NCI-H2171 (cell line): Measurements from ENCODE around the gene HENMT1.
A peak's percentile ranks its signal among the peaks of the same experiment; 100 is the strongest.

Experiments
- DNase-seq: peaks from one replicate; lab custom pipeline; 2025; lab: John Stamatoyannopoulos, UW

Gene HENMT1

DNA sequence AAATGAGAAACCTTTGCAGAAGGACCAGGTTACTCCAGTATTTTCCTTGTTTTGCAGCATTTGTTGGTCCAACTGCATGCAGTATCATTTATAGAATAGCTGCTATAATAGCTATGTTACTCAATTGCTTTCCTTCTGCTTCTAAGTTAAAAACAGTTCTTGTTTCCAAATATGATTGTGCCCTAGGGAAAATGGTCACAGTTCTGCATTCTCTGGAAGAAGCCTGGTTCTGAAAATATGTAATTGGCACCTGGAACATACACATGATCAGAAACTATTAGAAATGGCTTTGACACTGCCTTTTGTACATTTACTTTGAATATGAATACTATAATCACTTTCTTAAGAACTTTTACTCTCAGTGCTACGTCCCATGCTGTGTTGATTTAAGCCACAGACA is 33.6 kb downstream of the HENMT1 start:
- DNase-seq: no peak

DNA sequence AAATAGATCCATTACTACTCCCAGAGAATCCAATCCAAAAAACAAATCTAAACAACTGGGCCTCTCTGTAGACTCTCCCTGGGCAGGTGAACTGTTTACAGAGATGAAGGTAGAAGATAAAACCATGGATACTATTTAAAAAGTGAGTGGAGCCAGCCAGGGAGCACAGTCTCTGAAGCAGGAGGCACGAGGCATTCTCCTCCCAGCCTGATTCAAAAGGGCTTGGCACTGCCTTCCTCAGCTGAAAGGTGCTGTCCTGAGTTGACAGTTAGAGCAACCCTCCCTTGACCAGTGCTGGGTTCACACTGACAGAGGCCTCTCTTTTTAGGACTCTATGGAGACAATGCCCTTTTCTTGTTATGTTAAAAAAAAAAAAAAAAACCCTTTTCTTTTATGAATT is 36.8 kb downstream of the HENMT1 start:
- DNase-seq: no peak

DNA sequence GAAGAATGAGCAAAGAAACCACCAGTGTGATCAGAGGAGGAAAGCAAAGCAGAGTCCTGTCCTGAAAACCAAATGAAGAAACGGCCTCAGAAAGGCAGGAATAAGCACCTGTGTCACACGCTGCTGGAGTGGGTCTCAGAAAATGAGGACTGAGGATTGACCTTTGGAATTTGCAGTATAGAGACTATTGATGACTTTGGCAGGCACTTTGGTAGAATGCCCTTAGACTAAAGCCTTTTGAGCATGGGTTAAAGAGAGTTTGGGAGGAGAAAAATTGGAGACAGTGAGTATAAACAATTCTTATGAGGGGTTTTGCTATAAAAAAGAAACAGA is 43.2 kb downstream of the HENMT1 start:
- DNase-seq: no peak

DNA sequence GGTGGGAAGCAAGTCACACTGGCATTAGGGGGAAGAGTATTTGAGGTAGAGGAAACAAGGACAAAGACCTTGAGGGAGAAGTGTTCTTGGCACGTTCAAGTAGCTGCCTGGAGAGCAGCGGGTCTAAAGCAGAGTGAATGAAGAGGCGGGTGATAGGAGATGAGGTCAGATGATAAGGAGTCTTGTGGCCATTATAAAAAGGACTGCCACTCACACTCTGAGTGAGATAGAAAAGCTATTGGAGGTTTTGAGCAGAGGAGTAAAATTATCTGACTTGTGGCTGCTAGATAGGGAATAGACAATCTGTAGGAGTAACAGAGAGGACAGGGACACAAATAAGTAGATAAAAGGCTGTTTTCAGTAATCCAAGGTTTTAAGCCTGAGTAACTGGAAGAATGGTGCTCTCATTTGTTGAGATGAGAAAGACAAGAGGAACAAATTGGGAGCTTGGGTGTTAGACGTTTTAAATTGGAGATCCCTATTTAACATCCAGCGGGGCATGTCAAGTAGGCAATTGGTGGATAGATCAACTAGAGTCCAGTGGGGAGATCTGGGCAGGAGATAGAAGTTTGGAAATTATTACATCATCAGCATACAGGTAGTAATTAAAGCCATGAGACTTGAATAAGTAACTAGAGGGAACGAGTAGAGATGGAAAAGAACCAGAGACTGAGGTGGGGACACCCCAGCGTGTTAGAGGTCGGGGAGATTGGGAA is 43.7 kb downstream of the HENMT1 start:
- no peak for DNase-seq

DNA sequence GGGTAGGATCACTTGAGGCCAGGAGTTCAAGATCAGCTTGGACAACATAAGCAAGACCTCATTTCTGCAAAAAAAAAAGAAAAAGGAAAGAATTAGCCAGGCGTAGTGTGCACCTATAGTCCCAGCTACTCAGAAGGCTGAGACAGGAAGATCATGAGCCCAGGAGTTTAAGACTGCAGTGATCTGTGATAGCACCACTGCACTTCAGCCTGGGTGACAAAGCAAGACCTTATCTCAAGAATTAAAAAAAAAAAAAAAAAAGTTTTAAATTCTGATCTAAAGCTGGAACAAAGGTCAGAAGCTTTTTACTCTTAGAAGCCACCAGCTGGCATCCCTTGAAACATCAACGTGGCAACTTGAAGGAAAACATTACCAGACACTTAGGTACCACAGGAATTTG is 45.3 kb downstream of the HENMT1 start:
- DNase-seq: no peak

DNA sequence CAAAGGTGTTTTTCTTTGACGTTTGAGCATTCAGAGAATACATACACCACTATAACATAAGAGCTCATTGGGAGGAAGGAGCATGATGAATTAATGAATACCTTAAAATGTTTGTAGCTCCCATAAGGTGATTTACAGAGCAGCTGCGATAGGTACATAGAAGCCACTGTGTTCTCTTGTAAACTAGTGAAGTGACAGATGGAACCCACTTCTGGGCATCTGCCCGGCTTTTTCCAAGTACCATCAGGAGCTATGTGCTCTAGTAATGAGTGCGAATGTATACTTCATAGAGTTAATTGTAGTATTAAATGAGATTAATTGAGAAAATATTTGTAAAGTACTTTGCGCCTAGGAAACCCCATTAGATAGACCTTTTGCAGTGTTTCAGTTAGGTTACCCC is 48.4 kb downstream of the HENMT1 start:
- peak; percentile 78 for DNase-seq

DNA sequence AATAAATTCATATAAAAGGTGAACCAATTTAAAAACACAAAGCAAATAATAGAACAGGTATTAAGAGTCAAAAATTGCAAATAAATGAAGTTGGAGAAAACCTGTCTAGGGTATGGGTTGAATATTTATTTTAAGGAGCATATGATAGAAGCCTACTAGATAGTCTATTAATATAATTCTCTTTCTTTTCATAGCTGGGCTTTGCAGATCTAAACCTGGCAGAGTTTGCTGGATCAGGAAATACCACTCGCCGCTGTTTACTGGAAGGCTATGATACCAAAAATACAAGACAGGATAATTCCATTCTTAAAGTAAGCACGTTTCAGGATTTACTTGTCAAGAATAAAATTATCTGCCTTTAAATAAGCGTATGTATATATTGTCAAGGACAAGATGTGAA is 48.9 kb downstream of the HENMT1 start:
- DNase-seq: no peak

DNA sequence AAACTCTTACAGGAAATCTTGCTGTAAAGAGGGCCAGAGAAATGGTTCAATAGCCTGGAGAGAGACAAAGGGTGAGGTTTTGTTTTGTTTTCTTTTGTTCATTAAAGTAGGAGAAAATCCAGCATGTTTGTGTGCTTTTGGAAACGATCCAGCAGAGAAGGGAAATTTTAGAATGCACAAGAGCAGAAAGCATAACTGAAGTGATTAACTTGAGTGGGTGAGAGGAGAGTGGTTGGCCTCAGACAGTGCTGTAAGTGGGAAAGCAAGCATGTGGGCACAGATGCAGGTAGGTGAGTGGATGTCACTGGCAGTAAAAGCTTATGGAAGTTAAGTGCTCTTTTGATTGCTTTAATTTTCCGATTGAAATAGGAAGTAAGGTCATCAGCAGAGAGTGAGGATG is 50.8 kb downstream of the HENMT1 start:
- peak; percentile 55 for DNase-seq

DNA sequence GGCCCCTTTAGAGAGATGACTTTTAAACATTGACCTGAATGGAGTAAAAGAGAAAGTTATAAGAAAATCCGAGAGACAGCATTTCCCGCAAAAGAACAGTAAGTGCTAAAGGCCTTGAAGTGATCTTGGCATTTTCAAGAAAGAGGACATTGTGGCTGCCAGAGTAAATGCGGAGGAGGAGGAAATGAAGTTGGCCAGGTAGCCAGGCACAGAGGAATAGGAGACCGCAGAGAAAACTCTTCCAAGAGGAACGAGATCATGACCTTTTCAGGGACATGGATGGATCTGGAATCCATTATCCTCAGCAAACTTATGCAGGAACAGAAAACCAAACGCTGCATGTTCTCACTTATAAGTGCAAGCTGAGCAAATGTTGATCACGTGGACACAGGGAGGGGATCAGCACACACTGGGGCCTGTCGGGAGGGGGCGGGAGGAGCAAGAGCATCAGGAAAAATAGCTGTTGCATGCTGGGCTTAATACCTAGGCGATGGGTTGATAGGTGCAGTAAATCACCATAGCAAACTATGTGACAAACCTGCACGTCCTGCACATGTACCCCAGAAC is 51.3 kb downstream of the HENMT1 start:
- DNase-seq: peak; percentile 32

DNA sequence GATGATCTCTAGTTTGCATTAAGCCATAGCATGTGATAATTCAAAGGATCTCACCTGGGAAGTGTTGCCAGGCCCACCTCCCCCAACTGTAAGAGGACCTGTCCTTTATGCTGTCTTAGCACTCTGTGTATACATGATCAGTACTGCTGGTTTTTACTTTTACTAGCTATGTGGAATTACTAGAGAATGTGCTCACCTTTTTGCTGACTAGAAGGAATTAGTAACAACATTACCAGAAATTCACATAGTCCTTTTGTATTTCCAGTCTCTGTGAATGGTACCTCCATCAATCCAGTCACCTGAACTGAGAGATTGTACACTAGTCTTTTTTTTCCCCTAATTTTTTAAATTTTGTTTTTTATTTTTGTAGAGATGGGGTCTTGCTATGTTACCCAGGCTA is 54.4 kb downstream of the HENMT1 start:
- DNase-seq: no peak

DNA sequence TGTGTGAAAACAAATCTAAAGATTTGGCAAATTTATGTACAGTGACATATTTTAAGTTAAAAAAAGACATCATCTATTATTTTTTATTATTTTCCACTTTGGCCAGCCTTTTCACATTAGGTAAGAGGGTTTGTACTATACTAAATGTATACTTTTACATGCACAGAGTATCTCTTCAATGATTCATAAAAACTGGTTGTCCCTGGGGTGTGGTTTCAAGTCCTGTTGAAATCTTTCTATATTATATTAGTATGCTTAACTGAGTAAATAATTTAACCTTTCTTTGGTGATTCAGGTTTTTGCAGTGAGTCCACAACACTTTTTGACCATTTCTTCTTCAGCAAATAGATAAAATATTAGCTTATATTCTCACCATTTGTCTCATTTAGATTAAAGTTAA is 55.3 kb downstream of the HENMT1 start:
- DNase-seq: no peak

DNA sequence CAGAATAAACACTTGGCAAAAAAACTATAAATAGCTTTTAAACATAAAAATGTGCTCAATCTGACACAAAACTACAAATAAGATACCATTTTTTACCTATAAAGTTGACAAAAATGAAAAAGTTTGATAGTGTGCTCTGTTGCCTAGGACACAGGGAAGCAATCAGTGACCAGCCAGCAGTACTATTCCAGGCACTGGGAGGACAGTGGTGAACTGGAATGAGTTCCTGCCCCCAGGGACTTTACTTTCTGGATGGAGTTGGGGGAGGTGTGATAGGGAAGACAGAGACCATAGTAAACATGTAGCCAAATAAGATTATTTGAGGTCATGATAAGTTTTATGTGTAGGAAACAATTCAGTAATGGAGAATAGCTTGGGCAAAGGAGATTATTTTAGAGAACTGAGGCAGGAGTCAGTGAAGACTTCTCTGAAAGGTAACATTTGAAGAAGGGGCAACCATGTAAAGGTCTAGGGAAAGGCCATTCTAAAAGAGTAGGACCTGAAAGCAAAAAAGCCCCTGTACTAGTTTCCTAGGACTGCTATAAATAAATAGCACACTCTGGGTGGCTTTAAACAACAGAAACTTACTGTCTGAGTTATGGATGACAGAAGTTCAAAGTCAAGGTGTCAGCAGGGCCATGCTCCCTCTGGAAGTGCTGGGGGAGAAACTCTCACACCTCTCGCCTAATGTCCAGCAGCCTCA is 59.0 kb downstream of the HENMT1 start:
- DNase-seq: no peak

DNA sequence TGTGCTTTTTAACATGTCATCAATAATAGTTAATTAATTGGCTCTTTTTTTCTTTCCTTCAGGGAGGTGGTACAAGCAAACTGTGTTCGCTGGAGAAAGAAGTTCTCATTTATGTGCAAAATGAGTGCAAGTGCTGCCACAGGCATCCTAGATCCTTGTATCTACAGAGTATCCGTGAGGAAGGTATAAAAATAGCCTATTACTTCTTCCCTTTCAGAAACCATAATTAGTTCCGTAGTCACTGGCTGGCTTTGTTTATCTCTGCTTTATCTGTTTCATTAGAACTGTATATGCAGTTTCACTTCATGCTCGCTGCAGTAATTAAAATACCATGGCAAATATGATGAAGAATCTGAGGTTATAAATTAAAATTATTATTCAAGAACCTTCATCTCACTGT is 60.4 kb downstream of the HENMT1 start:
- DNase-seq: no peak

DNA sequence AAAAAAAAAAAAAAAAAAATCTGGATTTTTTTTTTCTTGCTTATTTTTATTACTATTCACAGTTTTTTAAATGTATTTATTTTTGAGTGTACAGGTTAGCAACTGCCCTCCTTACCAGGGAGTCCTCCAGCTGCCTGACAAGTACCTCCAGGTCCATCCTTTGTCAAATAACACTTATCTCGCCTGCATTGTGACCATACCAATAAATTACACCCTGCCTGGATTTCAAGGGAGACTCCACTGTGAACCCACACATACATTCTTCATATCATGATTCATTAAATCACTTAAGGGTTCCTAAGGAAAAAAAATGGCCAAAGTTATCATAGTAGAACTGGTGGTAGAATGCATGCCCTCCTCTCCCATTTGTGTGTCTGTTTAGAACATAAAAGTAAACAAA is 62.6 kb downstream of the HENMT1 start:
- DNase-seq: no peak
